ENCODE data around the gene KIAA0586.
"Not testable (repeated sequence)": the region's sequence is repeated elsewhere in the genome, so short reads cannot be mapped to it uniquely, and the experiment has no call there.

KIAA0586 gene

DNA sequence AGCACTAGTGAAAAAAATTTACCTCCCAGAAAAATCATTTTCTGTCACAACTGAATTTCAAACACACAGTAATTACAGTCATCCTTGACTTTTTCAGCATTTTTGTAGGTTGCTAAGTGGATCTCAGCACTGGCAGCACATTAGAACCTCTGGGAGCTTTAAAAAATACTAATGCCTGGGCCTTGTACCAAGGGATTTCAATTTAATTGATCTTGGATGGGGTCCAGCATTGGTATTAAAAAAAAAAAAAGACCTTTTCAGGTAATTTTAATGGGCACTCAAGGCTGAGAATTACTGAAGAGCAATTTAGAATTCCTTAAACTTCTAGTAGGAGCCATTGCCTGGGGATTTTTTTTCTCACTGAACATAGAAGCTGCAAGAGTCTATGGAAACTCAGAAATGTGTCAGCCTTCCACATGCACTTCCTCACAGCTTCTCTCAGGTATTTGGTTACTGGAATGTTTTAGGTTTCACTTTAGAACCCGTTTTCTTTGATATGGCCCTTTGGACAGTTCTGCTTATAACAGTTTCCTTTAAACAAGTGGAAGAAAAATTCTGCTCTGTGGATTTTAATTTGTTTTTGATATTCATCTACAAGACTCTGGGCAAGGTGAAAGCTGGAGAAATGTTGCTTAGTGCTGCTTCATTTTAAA is 121.7 kb downstream of the KIAA0586 start:
- DNase-seq (ENCODE audit: low read depth), result no peak

DNA sequence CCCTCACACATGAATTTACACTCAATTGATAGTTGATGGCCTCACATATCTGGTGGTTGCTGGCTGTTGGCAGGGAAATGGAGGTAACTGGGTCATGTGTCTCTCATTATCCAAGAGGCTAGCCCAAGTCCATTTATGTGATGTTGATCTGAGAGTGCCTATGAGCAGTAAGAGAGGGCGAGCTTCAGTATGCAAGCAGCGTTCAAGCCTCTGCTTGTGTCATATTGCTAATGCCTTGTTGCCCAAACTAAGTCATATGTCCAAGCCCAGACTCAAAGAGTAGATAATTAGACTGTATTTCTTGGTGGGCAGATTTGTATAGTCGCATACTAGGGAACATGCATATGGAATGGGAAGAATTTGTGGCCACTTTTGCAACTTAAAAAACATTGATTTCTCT is 126.4 kb downstream of the KIAA0586 start:
- DNase-seq (ENCODE audit: low read depth), result no peak

DNA sequence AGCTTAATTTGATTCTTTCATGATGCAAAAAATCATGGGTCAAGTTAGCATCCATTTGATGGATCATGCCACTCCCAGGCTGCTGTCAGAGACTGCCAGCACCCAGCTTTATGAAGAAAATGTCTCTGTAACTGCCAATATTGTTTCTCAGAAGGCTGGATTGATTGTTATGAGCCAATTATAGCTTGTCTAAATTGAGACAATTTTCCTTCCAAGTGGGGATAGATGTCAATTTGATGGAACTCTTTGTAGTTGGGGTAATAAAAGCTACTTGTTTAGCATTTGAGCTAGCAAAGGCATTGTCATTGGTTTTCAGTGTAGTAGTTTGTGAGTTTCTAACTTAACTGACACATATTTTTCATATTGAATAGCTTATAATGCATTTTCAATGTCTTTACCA is 128.1 kb downstream of the KIAA0586 start:
- DNase-seq (ENCODE audit: low read depth), result no peak

DNA sequence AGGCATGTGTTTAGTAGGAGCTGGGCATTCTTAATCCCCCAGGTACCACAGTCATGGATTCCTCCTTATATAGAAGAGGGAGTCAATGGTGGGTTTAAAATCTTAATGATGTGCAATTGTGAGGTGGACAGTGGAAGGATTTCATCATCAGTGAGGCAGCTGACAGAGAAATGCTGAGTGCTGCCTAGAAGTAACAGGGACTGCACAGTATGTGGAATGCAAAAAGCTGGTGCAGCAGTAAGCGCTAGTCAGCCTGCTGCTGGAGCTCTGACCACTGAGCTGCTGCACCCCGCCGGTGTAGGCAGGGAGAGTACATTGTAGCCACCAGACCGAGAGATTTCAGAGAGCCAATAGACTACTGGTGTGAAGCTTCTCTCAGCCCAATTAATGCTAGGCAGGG is 129.7 kb downstream of the KIAA0586 start:
- no peak for DNase-seq (ENCODE audit: low read depth)

DNA sequence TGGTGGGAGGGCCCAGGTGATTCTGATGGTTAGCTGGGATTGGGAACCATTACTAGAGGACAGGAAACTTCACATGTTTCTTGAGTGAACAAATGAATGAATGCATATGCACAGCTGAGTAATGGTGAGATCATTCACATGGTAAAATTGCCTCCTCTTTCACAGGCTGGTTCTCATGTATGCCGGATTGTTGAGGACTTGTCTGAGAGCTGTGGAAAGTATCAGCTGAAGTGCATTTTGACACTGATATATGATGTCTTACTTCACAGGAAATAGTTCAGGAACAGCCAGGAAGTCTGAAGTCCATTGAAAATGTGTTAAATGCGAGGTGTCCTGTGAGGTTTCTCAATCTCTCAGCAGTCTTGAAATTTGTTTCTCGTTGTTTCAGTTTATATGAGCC is 132.7 kb downstream of the KIAA0586 start:
- DNase-seq (ENCODE audit: low read depth), result peak; percentile 17

DNA sequence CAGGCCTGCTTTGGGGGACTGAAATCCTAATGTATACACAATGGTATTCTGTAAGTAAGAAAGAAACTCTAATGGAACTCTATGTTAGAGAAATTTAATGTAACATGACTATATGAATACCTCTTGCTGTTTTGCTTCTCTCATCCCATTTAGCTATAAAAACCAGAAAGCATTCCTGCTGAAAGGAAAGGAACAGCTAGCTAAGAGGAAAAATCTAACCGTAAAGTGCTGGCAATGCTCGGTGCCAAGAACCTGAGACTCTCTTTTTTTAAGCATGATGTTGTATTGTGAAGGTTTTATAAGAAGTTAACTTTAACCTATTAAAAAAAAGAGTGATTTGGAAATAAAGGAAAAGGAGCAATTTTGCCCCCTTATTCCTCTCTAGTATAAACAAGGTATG is 134.6 kb downstream of the KIAA0586 start:
- DNase-seq (ENCODE audit: low read depth), result no peak

DNA sequence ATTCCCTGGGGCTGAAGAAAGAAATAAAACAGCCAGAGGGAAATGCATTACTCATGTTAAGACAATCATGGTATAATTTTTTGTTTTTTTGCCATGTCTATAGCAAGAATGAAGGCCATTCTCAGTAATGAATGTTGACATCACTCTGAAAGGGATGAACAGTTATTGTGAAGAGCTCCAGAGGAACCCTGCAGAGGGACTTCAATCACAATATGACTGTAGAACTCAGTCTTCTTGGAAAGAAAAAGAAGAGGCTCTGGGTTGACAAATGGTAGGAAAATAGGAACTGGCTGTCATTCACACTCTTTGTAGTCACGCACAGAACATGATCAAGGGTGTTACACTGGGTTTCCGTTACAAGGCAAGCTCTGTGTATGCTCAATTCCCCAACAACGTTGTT is 136.5 kb downstream of the KIAA0586 start:
- DNase-seq (ENCODE audit: low read depth), result no peak

DNA sequence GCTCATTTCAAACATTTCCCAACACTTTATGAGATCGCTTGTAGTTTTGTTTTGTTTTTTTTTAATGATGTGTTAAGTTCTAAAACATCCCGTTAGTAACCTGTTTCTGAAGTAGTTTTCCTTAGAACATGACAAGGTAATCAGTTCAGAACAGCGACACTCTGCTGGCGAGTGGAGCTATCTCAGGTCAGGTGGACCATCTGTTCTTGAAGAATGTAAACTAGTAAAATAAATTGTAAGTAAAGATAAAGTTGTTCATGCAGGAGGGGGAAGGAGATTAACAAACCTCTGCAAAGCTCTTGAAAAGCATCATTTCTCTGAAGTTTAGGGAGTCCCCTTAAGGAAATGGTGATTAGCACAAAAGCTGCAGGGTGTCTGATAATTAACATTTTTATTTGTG is 138.3 kb downstream of the KIAA0586 start:
- DNase-seq (ENCODE audit: low read depth), result no peak

DNA sequence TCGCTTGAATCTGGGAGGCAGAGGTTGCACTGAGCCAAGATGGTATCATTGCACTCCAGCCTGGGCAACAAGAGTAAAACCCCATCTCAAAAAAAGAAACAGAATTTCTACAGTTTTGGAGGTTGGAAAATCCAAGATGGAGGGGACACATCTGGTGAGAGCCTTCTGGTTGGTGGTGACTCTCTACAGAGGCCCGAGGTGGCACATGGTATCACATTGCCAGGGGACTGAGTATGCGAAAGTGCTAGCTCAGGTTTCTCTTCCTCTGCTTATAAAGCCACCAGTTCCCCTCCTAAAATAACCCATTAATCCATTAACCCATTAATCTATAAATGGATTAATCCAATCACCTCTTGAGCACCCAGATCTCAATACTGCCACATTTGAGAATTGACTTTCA is 139.5 kb downstream of the KIAA0586 start:
- no peak for DNase-seq (ENCODE audit: low read depth)

DNA sequence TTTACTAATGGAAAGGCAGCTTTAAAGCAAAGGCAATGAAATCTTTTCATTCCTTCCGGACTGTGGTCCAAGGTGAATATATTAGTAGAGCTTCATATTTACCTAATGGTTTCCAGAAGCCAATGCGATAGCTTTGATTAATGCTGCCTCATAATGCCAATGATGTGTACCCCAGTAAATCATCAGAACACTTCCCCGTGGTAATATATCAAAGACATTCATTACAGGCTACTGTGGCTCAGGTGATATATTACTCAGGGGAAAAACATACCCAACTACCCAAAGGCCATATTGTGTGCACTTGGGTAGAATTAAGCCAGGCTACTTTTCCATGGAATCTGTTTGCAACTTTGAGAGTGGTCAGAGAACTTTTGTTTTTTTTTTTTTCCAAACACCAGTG is 140.8 kb downstream of the KIAA0586 start:
- no peak for DNase-seq (ENCODE audit: low read depth)

DNA sequence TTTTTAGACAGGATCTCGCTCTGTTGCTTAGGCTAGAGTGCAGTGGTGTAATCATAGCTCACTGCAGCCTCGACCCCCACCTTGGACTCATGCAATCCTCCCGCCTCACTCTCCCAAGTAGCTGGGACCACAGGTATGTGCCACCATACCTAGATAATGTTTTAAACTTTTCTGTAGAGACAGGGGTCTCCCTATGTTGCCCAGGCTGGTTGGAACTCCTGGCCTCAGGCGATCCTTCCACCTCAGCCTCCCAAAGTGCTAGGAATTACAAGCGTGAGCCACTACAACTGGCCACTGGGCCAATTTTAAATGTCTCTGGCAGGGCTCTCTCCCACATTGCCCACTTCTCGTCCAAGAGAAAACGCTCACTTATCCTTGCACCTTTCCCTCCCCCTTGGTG is 143.7 kb downstream of the KIAA0586 start:
- no peak for DNase-seq (ENCODE audit: low read depth)

DNA sequence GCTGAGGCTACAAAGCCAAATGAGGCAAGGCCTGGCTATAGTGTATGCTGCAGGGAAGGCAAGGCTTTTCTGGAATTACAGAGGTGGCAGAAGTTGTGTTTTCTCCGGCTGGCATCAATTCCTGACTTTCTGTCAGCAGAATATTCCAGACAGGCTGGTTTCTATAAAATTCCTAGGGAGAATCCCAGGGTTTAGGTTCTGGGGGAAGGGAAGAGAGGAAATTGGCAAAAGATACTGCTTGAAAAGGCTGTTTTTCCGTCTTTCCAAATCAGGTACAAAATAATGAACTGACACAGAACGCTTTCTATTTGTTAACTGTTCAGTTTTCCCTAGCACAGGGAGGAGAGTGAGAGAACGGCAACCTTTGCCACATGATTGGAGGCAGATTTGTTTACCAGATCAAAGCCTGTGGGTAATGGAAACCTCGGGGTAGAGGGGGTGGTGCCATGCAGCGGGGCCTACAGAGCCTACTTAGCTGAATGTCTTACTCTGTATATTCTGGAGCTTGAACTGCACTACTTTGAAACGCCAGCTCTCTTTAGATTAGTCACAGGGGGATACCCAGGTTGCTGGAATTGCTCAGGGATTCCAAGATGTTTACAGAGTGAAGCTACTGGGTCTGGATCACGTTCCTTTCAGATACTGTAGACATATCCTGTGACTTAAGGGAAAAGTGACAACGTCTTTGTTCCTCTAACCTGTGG is 144.4 kb downstream of the KIAA0586 start:
- no peak for DNase-seq (ENCODE audit: low read depth)

DNA sequence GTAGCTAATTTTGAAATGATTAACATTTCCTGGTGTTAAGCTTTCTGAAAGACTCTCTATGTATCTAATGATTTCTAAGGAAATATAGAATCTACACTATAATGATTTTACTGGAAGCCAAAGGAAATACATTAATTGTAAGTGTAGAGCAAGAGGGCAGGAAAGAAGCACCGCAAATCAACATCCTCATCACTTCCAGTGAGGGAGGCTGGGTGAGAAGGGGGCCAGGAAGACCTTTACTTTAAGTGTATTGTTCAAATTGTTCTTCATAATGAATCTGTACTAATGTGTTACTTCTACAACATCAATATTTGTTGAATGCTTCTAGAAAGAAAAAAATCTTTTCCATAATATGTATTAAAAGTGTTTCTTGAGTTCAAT is 144.9 kb downstream of the KIAA0586 start:
- DNase-seq (ENCODE audit: low read depth), result no peak

DNA sequence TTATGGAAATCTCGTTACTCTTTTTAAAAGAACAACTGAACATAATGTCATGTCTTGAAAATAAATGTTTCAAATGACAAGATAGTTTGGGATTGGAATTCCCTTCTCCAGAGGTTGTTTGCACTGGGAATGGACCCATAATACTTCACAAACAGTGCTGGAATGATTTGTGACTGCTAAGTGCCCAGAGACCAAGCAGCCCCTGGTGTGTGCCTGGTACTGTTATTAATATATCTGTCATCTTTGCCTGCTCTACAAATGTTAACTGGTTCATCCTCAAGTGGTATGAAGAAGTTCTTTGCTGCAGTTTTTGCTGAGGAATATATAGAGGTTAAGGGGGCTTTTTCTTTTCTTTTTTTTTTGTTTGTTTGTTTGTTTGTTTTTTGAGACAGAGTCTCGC is 145.3 kb downstream of the KIAA0586 start:
- no peak for DNase-seq (ENCODE audit: low read depth)

DNA sequence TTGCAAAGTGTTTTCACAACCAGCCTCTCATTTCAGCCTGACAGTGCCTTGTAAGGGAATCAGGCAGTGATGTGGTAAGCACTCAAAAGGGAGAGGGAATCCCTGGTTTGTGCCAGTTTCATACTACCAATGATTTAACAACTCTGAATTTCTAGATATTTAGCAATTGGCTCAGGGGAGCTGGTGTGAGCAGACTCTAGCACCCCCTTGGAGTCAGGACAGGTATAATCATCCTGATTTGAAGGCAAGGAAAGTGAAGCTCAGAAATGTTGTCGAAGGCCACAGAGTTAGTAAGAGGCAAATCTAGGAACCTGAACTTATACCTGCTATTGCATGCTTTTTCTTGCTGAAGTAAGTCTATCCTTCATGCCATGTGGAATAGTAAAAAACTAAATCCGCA is 147.1 kb downstream of the KIAA0586 start:
- no peak for DNase-seq (ENCODE audit: low read depth)

DNA sequence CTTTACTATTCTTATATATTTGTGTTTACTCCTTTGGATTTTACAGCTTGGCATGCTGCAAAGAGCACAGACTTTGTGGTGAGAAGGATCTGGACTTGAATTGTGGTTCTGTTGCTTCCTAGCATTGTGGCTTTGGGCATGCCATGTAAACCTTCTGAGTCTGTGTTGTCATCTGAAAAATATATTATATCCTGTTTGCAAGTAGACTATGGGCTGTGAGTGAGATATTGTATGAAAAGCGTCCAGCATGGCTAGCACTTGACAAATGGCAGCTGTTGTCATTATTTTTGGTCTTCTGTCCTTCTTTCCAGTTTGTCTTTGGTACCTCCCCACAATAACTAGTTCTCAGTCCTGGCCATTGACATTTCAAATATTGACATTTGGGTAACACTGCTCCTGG is 148.4 kb downstream of the KIAA0586 start:
- no peak for DNase-seq (ENCODE audit: low read depth)

DNA sequence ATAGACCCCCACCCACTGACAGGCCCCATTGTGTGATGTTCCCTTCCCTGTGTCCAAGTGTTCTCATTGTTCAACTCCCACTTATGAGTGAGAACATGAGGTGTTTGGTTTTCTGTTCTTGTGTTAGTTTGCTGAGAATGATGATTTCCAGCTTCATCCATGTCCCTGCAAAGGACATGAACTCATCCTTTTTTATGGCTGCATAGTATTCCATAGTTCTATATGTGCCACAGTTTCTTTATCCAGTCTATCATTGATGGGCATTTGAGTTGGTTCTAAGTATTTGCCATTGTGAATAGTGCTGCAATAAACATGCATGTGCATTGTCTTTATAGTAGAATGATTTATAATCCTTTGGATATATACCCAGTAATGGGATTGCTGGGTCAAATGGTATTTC is 152.5 kb downstream of the KIAA0586 start:
- DNase-seq (ENCODE audit: low read depth), result not testable (repeated sequence)

DNA sequence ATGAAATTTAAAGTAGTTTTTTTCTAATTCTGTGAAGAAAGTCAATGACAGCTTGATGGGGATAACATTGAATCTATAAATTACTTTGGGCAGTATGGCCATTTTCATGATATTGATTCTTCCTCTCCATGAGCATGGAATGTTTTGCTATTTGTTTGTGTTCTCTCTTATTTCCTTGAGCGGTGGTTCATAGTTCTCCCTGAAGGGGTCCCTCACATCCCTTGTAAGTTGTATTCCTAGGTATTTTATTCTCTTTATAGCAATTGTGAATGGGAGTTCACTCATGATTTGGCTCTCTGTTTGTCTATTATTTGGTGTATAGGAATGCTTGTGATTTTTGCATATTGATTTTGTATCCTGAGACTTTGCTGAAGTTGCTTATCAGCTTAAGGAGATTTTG is 153.9 kb downstream of the KIAA0586 start:
- not testable (repeated sequence) for DNase-seq (ENCODE audit: low read depth)

DNA sequence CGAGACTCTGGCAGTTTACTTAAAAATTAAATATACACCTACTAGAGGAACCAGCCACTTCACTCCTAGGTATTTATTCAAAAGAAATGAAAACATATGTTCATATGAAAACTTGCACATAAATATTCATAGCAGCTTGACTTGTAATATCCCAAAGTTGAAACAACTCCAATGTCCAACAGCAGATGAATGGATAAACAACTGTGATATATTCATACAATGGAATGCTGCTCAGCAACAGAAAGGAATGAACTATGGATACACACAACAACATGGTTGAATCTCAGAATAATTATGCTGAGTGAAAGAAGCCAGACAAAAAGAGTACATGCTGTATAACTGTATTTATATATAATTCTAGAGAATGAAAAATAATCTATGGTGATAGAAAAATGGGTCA is 156.9 kb downstream of the KIAA0586 start:
- no peak for DNase-seq (ENCODE audit: low read depth)

DNA sequence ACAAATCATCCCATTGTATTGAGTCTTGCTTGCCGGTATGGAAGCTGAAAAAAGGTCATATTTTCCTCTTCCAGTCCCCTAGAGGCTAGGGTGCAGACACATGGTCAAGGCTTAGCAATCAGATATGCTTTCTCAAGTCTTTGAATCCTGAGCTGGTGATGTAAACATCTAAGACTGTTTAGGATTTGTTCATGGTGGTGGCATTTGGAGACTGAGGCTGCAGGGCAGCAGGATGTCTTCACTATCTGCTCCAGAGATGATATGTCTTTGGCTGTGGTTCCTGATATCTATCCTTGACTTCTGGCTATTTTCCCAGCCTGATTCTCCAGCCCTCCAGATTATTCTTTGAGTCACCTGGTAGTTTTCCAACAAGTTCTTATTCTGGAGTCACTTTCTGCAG is 159.8 kb downstream of the KIAA0586 start:
- DNase-seq (ENCODE audit: low read depth), result peak; percentile 54

DNA sequence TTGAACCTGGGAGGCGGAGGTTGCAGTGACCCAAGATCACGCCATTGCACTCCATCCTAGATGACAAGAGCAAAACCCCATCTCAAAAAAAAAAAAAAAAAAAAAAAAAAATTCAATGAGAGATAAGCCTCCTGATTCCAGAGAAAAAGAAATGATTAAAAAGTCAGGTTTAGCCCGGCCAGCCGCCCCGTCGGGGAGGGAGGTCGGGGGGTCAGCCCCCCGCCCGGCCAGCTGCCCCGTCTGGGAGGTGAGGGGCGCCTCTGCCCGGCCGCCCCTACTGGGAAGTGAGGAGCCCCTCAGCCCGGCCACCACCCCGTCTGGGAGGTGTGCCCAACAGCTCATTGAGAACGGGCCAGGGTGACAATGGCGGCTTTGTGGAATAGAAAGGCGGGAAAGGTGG is 160.8 kb downstream of the KIAA0586 start:
- not testable (repeated sequence) for DNase-seq (ENCODE audit: low read depth)

DNA sequence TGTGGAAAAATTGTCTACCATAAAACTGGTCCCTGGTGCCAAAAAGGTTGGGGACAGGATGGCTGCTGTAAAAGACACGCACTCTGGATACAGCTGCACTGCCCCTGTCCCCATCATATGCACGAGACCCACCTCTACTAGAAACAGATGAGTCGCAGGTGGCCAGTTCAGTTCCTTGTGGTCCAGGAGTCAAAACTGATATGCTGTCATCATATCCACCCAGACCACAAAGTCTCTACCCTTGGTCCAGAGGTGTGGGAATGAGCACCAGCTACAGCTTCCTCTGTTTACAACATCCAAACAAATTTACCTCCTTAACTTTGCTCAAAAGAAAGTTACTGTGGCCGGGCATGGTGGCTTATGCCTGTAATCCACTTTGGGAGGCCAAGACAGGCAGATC is 166.5 kb downstream of the KIAA0586 start:
- no peak for DNase-seq (ENCODE audit: low read depth)

DNA sequence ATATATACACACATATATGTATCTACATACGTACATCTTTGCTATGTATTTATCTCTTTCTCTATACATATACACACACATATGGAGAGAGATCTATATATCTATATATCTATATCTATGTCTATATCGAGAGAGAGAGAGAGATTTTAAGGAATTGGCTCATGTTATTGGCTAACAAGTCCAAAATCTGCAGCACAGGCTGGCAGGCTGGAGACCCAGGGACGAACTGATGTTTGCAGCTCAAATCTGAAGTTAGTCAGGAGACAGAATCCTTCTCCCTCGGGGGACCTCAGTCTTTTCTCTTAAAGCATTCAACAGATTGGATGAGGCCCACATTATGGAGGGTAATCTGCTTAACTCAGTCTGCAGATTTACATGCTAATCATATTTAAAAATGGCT is 169.5 kb downstream of the KIAA0586 start:
- no peak for DNase-seq (ENCODE audit: low read depth)
